OCI-LY1 (cell line): ENCODE results near the gene LSM2.
"Not testable (repeated sequence)": the region's sequence is repeated elsewhere in the genome, so short reads cannot be mapped to it uniquely, and the experiment has no call there.

Experiments
- H2AFZ ChIP-seq: fragments of 200-600 bp; sonication (generic), shearing (Covaris generic); 2 replicates; pipeline ENCODE4 v1.6.0; 2014; ENCODE audit warnings: antibody characterized with exemption, mild to moderate bottlenecking, low read length
- H3F3A ChIP-seq: fragments of 200-600 bp; sonication (generic), shearing (Covaris generic); 2 replicates; pipeline ENCODE4 v1.6.0; 2014; ENCODE audit warnings: mild to moderate bottlenecking, antibody characterized with exemption, low read length, moderate library complexity; ENCODE audit not compliant: insufficient read depth
- H3K27ac ChIP-seq: fragments of 200-600 bp; sonication (generic); 2 replicates; pipeline ENCODE4 v1.5.1; 2014; ENCODE audit warnings: low read length, mixed run types, mild to moderate bottlenecking, low read depth; ENCODE audit not compliant: poor library complexity, severe bottlenecking
- H3K27me3 ChIP-seq: fragments of 200-600 bp; sonication (generic); 2 replicates; pipeline ENCODE4 v1.6.0; 2014; ENCODE audit warnings: antibody characterized with exemption, mild to moderate bottlenecking, low read length, moderate library complexity; ENCODE audit not compliant: insufficient read depth
- H3K36me3 ChIP-seq: fragments of 200-600 bp; sonication (generic); 2 replicates; pipeline ENCODE4 v1.6.1; 2014; ENCODE audit warnings: mild to moderate bottlenecking, antibody characterized with exemption, low read length, moderate library complexity, mixed read lengths; ENCODE audit not compliant: insufficient read depth
- H3K4me1 ChIP-seq: fragments of 200-600 bp; sonication (generic); 2 replicates; pipeline ENCODE4 v1.5.1; 2014; ENCODE audit warnings: mild to moderate bottlenecking, low read length, moderate library complexity; ENCODE audit not compliant: insufficient read depth, severe bottlenecking
- H3K4me2 ChIP-seq: fragments of 200-600 bp; sonication (generic), shearing (Covaris generic); 2 replicates; pipeline ENCODE4 v1.6.1; 2014; ENCODE audit warnings: low read length
- H3K4me3 ChIP-seq: fragments of 200-600 bp; sonication (generic); 2 replicates; pipeline ENCODE4 v1.5.1; 2014; ENCODE audit warnings: low read length, low read depth, mild to moderate bottlenecking, mixed read lengths; ENCODE audit not compliant: poor library complexity, severe bottlenecking
- H3K79me2 ChIP-seq: fragments of 200-600 bp; shearing (Covaris generic); 2 replicates; pipeline ENCODE4 v1.6.1; 2016; ENCODE audit warnings: mixed run types, low read length, mixed read lengths; ENCODE audit not compliant: insufficient read depth
- H3K9ac ChIP-seq: fragments of 200-600 bp; sonication (generic), shearing (Covaris generic); 2 replicates; pipeline ENCODE4 v1.6.1; 2014; ENCODE audit warnings: mild to moderate bottlenecking, low read length, mixed read lengths
- H3K9me2 ChIP-seq: fragments of 200-600 bp; sonication (generic), shearing (Covaris generic); 2 replicates; pipeline ENCODE4 v1.6.1; 2014; ENCODE audit warnings: low read depth, mild to moderate bottlenecking, low read length, mixed read lengths
- H3K9me3 ChIP-seq: fragments of 200-600 bp; shearing (Covaris generic); 2 replicates; pipeline ENCODE4 v1.6.1; 2014; ENCODE audit warnings: low read length, mixed read lengths
- H4K20me1 ChIP-seq: fragments of 200-600 bp; sonication (generic), shearing (Covaris generic); 2 replicates; pipeline ENCODE4 v1.6.0; 2016; ENCODE audit warnings: mild to moderate bottlenecking, low read length; ENCODE audit not compliant: insufficient read depth
- EZH2 ChIP-seq: fragments of 200-600 bp; sonication (generic), shearing (Covaris generic); IDR thresholded peaks from 2 replicates; pipeline ENCODE4 v1.8.0; 2017; ENCODE audit warnings: borderline replicate concordance, mixed run types, mild to moderate bottlenecking, antibody characterized with exemption, low read length, moderate library complexity, mixed read lengths
- TF ChIP-seq, protein P1 (sequence below): fragments of 200-600 bp; sonication (generic), shearing (Covaris generic); IDR thresholded peaks from 2 replicates; pipeline ENCODE4 v1.5.1; 2017; ENCODE audit warnings: mild to moderate bottlenecking, antibody characterized with exemption, low read length, moderate library complexity, mixed read lengths

Gene LSM2

DNA sequence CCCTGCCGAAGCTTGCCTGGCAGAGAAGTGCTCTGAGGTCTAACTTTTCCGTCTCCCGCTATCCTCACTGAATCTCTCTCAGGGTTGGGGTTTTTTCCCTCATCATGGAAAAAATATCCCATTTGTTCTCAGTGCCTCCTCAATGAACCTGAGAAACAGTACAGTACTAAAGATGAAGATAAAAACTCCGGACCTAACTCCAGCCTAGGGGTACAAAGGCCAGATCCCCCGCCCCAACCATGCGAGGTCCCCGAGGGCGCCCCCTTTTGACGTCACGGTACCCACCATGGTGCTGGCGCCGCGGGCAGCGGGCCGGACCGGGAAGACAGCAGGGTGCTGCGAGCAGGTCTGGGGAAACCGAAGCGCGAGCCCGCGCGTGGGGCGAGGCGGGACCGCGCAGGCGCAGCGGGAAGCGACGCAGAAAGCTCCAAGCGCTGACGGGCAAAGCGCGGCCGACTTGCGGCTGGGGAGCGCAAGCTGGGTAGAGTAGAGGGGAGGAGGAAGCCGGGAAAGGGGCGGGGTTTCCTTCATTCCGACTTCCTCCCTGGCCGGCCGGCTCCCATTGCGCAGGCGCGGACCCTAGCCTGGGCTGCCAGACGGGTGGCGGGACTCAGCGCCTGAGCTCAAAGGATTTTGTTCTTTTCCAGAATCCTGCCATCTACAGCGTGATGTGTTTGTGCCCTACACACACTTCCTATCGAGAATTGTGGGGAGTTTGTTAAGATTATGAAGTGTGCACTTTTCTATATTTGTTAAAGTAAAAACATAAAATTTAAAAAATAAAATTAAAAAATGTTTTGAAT is at the start of gene LSM2:
TSS of gene LSM2 (minus strand) at position 497 of the 803 bp plus-strand sequence. CDS start at position 288, 209 bp downstream.
- peak within 1 kb of the TSS; percentile 96 for H3K4me2 ChIP-seq
- no peaks in the 10 kb centered on the region for H3K9me3 ChIP-seq
- H3K27ac ChIP-seq: peak within 1 kb of the TSS; percentile 59
- no peaks in the 10 kb centered on the region for H3K9me2 ChIP-seq
- H3K27me3 ChIP-seq: no peaks in the 10 kb centered on the region
- peaks cover 14% of the 10 kb centered on the region for H3K4me1 ChIP-seq
- no peaks in the 10 kb centered on the region for H3F3A ChIP-seq
- H4K20me1 ChIP-seq: no peaks in the 10 kb centered on the region
- H3K9ac ChIP-seq: peak within 1 kb of the TSS; percentile 98
- H2AFZ ChIP-seq: 0 out of 2 replicates have a peak within 1 kb of the TSS, but pooled peaks have one; percentile 45
- peak within 1 kb of the TSS; percentile 93 for H3K4me3 ChIP-seq
- peaks cover 14% of the 10 kb centered on the region for H3K36me3 ChIP-seq
- peaks cover 9% of the 10 kb centered on the region for H3K79me2 ChIP-seq
- TF ChIP-seq, protein P1, sequence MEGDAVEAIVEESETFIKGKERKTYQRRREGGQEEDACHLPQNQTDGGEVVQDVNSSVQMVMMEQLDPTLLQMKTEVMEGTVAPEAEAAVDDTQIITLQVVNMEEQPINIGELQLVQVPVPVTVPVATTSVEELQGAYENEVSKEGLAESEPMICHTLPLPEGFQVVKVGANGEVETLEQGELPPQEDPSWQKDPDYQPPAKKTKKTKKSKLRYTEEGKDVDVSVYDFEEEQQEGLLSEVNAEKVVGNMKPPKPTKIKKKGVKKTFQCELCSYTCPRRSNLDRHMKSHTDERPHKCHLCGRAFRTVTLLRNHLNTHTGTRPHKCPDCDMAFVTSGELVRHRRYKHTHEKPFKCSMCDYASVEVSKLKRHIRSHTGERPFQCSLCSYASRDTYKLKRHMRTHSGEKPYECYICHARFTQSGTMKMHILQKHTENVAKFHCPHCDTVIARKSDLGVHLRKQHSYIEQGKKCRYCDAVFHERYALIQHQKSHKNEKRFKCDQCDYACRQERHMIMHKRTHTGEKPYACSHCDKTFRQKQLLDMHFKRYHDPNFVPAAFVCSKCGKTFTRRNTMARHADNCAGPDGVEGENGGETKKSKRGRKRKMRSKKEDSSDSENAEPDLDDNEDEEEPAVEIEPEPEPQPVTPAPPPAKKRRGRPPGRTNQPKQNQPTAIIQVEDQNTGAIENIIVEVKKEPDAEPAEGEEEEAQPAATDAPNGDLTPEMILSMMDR: peak; percentile 59
- TF ChIP-seq EZH2: no peak

DNA sequence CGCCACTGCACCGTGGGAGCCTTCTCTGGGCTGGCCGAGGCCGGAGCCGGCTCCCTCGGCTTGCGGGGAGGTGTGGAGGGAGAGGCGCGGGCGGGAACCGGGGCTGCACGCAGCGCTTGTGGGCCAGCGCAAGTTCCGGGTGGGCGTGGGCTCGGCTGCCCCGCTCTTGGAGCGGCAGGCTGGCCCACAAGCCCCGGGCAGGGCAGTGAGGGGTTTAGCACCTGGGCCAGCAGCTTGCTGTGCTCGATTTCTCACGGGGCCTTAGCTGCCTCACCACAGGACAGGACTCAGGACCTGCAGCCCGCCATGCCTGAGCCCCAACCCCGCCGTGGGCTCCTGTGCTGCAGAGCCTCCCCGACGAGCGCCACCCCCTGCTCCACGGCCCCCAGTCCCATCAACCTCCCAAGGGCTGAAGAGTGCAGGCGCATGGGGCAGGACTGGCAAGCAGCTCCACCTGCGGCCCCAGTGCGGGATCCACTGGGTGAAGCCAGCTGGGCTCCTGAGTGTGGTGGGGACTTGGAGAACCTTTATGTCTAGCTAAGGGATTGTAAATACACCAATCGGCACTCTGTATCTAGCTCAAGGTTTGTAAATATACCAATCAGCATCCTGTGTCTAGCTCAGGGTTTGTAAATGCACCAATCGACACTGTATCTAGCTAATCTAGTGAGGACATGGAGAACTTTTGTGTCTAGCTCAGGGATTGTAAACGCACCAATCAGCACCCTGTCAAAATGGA is 45.4 kb upstream of the LSM2 start:
- H3K4me3 ChIP-seq, H4K20me1 ChIP-seq, H3K36me3 ChIP-seq, H3K4me1 ChIP-seq, H3K79me2 ChIP-seq, H3K9ac ChIP-seq, H3K9me3 ChIP-seq, H3K27me3 ChIP-seq, H2AFZ ChIP-seq, H3F3A ChIP-seq, H3K27ac ChIP-seq, H3K9me2 ChIP-seq, H3K4me2 ChIP-seq: not testable (repeated sequence)

DNA sequence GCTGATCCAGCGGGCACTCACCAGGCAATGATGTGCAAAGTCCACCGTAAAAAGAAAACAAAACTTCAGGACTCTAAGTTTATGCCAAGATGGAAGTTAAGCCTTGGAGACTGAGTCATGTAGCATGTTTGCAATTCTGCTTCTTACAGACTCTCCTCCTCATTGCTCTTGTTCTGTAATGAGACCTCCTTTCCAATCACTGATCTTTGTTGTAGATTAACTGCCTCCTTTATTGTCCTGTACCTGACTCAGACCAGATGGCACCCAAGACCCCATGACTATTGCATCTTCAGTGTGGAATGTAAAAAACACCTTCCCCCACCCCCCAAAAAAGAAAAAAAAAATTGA is 44.7 kb upstream of the LSM2 start:
- no peaks in the 10 kb centered on the region for H3K36me3 ChIP-seq
- H3K4me2 ChIP-seq: no peak overlapping the region
- no peak overlapping the region for H3K4me3 ChIP-seq
- H3K79me2 ChIP-seq: no peaks in the 10 kb centered on the region
- no peak for TF ChIP-seq EZH2
- TF ChIP-seq, protein P1: no peak
- H3K4me1 ChIP-seq: no peaks in the 10 kb centered on the region
- H3K9ac ChIP-seq: no peak overlapping the region
- H3F3A ChIP-seq: no peaks in the 10 kb centered on the region
- H2AFZ ChIP-seq: no peak overlapping the region
- H3K9me3 ChIP-seq: 0 out of 2 replicates have a peak, but pooled peaks cover 2% of the 10 kb centered on the region
- no peaks in the 10 kb centered on the region for H3K9me2 ChIP-seq
- no peak overlapping the region for H3K27ac ChIP-seq
- no peaks in the 10 kb centered on the region for H3K27me3 ChIP-seq
- H4K20me1 ChIP-seq: no peaks in the 10 kb centered on the region
